ENCODE data around the gene CYP11A1.
A peak's percentile ranks its signal among the peaks of the same experiment; 100 is the strongest.

The CYP11A1 gene

DNA sequence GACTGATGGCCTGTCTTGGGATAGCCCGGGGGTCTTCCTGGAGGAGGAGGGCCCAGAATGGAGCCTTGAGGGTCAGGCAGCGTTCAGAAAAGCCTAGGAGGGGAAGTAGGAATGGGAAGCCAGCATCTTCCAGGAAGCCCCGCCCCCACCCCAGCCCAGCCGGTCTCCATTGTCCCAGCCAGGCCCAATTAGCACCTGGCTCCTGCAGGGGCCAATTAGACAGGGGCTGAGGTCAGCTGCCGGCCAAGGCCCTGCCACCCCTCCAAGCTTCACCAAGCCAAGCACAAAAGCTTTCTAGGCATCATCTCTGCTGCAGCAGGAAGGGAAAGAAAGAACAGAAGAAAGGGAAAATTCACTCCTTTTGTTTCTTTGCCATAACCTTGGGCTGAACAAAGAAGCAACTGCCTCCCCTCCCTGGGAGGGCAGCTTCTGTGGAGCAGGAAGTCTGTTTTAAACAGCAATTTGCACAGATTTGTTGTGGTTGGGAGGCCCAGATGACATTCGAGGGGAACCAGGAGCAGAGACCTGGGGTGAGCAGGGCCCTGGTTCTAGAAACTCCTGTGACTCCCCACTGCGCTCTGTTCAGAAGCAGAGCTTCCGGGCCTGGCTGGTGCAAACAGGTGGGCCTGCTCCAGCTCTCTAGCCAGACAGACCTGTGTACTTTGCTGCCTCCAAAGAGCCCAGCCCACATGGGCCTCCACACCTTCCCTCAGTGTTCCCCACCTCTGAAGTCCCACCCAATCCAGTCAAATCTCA lies 47.7 kb downstream of the CYP11A1 start:
- peak; percentile 9 for DNase-seq

DNA sequence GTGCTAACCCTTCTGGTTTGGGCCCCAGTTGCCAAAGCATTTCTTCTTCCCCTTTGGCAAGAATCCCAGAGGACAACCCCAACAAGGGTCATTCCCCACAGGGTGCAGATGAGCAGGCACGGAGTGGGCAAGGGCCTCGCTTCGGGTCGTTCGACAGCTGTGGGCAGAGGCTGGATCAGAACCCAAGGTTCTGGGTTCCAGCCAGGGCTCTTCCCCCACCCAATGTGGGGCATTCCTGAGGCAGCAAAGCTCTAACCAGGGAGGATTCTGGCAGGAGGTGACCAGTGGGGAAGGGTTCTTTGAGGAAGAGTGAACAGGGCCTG lies 48.3 kb downstream of the CYP11A1 start:
- no peak for DNase-seq

DNA sequence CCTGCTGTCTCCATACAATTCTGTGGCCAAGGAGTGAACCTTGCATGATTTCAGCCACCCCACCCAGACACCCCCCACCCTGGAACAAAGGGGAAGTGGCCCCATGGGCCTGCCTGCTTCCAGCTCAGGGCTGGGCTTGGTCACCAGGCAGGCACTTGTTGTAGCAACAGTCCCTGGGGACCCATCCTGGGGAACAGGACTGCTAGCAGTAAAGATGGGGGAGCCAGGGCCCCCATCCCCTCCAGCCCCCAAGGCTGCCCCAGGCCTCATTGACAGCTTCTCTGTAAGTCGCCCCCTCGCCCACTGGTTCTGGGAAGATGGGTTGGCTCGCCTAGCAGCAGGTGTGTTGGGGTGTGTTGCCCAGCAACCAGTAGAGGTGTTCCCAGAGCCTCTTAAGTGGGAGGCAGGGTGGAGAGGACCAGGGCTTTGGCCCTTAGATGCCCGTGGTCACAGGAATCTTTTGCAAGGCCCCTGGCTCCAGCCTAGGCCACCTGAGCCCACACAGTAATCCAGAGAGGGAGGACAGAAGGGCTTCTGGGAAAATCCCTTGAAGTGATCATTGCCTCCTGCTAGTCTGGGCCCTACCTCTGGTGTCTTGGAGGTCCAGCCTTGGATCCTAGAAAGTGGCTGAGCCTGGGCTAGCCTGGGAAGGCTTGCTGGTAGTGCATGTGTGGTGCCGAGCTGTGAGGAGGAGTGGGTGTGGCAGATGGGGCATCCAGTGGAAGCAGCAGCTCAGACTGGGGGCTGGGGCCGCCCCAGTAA lies 48.9 kb downstream of the CYP11A1 start:
- peak; percentile 74 for DNase-seq

DNA sequence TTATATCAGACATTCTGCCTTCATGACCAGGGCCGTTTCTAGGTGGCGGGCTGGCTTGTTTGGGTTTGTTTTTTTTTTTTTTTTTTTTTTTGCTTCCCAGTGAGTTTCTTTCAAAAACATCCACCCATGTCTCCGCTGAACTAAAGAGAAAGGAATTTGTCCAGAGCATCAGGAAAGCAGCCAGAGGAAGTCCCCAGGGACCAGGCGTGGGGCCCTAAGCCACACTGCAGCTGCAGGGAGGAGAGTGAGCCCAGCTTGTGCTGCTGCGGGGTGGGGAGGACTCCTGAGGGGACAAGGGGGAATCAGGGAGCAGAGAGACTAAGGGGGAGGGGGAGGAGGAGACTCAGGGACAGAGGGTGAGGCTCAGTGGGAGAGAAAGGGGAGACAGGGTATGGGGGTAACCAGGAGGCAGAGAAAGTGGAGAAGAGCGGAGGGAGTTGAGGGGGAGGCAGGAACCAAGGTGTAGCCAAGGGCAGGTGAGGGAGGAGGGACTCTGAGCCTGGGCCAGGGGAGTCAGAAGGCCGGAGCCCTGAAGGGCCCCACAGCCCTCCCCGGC lies 49.5 kb downstream of the CYP11A1 start:
- peak; percentile 99 for DNase-seq

DNA sequence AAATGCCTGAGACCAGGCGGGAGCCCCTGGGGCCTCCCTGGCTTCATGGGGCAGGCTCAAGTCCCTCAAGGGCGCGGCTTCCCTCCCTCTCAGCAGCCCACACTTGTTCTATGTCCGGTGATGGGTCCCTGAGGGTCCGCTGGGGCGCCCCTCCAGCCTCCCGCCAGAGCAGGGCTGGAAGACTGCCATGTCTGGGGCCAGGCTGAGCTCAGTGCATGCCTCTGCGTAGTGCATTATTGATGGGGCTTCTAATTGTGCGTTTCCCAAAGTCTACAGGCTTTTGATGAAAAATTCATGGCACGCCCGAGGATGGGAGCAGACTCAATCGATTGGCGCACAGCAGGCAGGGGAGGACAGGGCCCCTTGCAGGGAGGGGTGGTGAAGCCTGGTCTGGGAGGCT lies 51.3 kb downstream of the CYP11A1 start:
- DNase-seq: peak; percentile 7

DNA sequence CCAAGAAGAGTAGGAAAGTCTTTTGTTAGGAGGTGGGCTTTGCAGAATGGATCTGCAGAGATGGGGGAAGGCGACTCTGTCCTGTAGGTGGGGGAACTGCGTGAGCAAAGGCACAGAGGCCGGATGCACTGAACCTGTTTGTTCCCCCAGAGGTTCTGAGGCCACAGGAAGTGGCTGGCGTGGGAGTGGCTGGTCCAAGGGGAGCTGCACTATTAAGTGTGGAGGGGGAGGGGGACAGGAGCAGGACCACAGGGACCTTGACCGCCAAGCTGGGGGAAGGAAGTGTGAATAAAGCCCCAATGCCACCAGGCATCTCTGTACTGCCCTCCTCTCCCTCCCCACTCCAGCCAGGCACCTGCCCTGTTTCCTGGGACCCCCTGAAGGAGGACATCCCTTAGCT lies 51.8 kb downstream of the CYP11A1 start:
- DNase-seq: peak; percentile 7

DNA sequence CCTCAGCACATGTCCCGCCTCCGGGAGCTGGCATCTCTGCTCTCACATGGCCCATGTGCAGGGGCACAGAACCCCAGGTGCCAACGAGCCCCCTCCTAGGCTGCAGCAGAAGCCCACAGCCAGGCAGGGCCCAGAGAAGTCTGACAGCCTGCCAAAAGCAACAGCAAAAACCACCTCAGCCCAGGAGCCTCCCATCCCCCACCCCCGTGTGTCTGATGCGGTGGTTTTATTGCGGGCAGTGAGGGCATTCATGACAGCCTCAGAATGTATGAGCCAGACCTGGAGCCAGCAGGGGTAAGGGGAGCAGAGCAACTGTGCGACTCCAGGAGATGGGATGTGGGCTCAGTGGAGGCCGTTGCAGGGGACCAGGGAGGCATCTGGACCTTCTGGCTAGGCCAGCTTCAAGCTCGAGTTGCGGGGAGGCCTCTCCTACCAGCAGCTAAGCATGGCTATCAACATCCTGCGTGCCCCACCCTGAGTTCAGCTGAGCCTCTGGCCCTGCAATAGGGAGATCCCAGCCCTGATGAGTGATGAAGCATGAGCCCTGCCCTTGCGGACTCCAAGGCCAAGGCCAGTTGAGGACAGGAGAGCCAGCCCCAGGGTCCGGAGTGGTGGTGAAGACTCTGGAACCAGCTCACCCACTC lies 52.5 kb downstream of the CYP11A1 start:
- peak; percentile 16 for DNase-seq

DNA sequence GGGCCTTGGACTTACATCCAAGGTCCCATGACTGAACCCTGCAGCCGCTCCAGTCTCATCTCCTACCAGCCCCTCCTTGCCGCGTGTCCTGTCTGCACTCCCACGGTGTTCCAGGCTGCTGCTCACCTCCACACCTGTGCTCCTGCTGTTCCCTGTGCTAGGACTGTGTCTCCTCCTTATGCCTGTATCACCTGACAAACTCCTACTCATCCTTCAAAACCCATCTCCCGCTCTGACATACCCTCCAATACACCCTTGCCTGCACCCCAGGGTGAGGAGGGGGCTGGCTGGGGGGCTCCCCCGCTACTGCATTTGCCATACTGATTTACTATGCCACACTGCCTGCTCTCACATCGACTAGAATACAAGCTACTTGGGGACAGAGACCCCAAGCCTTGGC lies 53.6 kb downstream of the CYP11A1 start:
- DNase-seq: no peak

DNA sequence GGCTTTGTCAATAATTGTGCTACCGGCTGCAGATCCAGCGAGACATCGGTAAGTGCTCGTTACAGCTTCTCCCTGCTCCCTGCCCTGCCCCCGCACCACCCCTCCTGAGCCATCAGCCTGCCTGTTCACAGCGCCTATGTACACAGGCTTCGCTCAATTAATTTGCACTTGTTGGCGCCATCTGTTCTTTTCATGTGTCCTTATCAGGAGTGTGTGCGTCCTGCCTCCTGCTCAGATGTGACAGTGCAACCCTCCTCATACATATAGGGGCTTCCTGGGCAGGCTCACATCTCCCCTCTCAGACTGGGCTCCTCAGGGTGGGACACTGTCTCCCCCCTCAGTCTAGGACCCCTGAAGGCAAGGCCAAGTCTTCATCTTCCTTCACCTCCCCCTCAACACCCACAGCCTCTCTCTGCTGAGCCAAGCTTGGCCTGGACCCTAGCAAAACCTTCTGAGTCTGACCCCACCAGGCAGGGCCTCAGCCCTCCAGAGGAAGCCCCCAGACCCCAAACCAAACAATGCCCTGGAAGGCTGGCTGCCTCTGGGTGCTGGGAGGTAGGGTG lies 54.9 kb downstream of the CYP11A1 start:
- DNase-seq: no peak

DNA sequence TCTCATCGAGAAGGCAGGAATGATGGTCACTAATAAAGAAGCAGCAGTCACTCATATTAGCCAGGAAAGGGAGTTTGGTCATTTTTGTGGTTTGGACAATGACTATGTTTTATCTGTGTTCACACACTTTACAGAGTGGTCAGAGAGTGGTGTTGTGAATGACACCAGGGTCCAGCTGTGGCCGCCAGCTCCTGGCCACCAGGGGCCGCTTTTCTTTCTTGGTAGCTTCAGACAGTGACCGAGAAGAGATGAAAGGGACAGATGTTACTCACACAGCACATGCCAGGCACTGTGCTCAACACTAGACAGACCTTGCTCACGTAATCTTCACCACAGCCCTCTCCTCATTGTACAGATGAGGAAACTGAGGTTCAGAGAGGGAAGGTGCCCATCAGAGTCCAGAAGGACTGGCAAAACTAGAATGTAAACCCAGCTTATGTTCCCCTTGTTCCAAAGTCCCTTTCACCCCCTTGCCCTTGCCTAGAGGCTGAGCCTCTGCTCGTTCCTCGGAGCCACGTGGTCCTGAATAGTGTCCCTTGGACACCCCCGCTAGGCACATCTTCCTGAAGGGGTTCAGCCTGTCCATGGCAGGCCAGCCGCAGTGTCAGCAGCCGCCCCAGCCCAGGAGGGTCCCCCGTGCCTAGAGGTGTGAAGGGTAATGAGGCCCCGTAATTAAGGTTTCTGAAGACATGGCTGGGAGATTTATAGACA lies 55.6 kb downstream of the CYP11A1 start:
- peak; percentile 53 for DNase-seq

DNA sequence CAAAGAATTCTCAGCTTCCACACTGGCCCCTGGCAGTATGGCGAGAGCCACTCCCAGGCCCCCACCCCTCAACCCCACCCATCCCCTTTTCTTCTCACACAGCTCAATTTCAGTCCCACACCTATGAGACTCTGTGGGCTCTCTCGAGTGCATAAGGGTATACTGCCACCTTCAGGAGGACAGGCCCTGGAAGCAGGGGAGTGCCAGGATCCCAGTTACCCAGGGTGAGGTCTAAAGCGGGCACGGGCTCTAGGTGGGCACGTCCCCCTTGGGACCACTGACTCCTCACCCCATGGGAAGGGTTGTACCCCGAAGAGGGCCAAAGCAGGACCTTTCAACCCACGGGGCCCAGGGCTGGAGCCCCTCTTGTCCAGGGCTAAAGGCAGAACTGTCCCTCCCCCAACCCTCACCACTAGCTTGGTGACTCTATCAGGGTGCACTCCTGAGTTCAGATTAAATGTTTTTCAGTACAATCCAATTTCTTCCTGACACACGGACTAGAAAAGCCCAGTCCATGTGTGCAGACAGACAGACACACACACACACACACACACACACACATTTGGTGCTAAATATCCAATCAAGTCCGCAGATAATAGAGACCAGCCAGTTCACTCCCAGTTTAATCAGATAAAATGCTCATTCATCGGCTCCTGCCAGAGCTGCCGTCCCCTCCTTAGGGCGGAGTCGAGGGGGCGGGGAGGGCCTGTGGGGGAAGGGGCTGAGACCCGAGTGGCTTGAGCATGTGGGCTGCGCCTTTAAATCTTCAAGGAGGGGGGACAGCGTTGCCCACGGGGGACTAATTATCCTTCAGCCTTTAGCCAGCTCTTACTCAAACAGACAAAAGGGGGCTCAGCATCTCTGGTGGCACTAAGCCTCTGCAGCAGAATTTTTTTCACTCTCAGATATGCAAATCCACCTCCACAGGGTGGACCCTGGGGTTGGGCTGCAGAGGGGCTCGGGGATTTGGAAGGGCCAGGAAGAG lies 59.3 kb downstream of the CYP11A1 start:
- DNase-seq: peak; percentile 67

DNA sequence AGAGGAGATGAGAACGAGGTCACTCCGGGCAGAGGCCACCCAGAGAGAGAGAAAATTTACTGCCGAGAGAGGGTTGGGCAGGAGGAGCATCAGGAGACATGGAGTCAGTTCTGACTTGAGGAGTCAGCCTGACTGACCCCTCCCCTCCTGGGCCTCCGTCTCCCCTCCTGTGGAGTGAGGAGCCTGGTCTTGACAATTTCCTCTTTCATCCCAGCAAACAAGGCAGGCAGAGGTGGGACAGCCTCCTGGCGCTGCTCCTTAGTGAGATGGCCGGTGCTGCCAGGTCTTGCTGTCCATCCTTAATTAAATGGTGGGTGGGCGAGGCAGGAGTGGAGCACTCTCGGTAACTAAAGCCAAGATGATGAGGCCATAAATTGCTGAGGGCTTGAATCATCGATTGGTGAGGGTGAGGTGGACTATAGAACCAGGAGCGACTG lies 60.6 kb downstream of the CYP11A1 start:
- no peak for DNase-seq

DNA sequence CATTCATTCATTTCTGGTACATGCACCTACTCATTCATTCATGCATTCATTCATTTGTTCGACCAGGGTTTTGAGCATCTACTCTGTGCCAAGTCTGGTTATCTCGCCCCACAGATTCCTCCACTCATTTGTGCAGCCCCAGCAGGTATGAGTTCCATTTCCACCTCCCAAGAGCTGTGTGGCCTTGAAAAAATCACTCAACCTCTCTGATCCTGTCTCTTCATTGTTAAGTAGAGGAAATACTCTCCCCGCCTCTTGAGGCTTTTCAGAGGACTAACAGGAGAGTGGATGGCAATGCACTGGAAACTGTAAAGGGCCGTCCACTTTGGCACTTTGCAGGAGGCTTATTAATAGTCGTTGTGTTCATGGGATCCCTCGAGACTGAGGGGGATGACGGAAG lies 61.8 kb downstream of the CYP11A1 start:
- no peak for DNase-seq

DNA sequence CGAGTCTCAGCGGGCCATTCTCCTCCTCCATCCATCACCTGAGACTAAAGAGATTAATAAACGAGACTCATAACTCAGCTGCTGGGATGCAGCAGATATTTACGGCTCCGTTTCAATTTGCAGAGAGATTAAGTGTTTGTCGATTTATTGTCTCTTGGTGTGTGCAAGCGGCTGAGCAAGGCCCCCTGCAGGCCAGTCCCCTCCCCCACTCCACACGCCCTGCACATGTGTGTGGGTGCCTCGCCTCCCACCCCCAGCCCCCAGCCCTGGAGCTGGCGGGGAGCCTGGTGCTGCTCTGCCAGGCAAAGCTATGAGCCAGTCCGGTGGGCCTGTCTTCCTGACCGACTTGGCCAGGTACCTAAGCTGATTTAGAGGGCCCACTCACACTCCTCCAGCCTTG lies 63.0 kb downstream of the CYP11A1 start:
- no peak for DNase-seq

DNA sequence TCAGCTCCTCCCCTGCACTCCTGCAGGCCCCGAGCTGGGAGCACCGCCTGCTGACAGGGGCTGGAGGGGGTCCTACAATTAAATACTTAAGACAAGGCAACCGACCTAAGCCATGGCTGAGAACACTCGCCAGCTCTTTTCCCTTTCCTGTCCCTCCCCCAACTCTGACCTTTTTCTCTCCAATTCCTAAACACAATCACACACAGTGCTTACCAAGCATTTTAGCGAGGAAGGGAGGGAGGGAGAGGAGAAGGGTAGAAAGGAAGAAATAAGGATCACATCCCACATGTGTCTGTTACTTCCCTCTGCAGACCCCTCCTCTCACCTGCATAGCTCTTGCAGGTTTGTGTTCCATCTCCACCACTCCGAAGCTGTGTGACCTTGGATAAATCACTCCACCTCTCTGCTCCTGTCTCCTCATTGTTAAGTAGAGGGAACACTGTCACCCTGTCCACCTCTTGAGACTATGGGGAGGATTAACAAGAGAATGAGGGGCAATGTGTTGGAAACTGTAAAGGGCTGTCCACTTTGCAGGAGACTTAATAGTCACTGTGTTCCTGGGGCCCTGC lies 63.6 kb downstream of the CYP11A1 start:
- no peak for DNase-seq

DNA sequence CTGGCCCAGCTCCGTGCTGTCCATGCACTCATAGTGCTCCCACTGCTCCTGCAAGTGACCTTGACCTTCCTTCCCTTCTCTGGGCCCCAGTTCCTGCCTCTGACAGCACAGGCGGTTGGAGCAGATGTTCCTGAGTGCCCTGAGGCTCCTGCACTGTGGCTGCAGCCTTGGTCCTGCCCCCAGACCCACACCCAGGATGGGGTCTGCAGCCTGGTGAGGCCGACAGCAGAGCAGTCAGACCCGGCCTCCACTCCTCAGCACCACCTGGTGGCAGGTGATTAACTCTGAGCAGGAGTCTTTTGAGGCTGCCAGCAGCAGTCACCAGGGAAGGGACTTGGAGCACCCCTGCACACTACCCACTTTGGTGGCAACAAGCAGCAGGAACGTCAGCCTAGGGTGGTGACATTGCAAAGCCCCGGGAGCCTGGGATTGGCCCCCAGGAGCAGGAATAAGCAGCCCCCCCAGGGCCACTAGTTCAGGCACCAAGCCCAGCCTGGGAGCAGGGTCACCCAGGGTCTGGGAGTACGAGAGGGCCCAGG lies 64.6 kb downstream of the CYP11A1 start:
- DNase-seq: peak; percentile 13

DNA sequence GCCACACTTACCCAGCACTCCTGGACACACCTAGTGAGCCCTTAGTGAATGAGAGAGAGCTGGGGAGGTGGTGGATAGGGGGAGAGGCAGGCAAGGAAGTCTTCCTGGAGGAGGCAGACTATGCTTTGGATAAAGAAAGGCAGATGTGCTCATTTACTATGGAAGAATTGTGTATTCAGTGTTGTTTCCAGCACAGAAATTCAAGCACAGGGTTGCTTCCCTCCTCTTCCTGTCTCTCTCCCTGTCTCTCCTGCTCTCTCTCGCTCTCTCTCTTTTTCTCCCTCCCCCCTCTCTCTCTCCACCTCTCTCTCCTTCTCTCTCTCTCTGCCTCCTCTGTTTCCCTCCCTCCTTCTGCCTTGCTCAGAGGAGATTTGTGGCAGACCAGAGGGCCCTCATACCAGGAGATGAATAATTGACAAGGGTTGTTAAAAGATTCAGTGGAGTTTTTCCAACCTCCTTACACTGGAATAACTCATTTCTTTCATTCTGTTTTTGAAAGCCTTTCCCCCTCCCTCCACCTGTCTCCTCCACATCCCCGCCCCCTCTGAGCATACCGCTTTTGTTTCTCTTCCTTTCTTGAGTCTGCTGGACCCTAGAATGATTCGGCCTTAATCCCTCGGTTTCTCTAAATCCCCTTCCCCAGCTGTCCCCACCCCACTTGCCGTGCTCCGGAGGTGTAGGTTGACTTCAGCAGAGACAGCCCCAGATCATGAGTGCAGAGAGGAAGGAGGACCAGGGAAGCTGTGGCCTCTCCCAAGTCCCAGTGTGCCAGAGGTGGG lies 65.7 kb downstream of the CYP11A1 start:
- no peak for DNase-seq

DNA sequence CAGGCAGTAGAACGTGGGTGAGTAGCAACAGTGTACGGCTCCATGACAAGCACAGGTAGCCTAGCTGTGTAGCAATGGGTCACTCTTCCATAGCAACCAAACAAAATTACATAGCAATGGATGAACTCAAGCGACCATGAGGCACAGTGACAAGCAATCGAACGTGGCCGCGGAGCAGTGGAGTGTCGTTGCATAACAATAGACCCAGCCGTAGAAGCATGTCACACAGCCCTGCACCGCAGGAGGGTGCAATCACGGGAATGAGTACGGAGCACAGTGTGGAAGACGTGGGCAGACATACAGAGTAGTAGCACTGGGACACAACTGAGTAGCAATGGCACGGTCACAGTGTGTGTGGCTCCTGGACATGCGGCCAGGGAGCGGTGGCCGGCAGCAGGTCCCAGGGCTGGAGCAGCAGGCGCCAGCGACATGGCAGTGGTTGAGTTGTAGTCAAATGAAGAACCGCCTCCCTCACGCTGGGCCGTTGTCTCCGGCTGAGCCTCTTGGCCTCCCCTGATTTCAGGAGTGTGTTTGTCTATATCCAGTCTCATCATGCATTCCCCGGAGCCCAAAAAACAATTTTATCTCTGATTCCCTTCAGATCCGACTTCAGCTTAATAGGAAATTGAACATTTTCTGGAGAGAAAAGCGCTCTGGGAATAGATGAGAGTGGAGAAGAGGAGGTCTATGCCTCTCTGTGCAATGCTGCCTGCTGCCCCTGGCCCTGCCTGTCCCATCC lies 67.2 kb downstream of the CYP11A1 start:
- no peak for DNase-seq

DNA sequence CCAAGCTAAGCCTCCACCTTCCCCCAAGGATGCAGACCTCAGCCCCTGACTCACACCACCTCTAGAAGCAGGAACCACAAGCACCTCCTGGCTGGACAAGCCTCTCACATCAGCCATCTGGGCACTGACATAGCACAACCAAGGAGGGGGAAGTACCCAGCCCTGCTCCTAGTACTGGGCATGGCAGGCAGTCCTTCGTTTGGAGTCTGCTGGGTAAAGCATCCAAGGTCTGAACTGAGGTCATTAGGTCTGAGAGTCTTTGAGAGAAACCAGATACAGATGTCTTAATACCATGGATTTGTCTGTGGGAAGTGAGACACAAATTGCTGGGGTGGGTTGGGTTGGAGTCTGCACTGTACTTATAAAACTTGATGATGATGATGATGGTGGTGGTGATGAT lies 69.6 kb downstream of the CYP11A1 start:
- DNase-seq: no peak

All from fibroblast of skin of back (primary cell).